Choroid plexus epithelial cell (primary cell): ENCODE results near the gene ARGLU1.
"Not testable (repeated sequence)": the region's sequence is repeated elsewhere in the genome, so short reads cannot be mapped to it uniquely, and the experiment has no call there.

Source experiments
- DNase-seq: peaks from one replicate; pipeline ENCODE4 v3.0.0-alpha.2; 2010; ENCODE audit warnings: low read depth
- H3K4me3 ChIP-seq: 2 replicates; pipeline ENCODE4 v1.5.1; 2011; ENCODE audit warnings: low read depth, mild to moderate bottlenecking, control low read depth, low read length, moderate library complexity
- TF ChIP-seq, protein P1 (sequence below): conservative IDR thresholded peaks from 2 replicates; pipeline ENCODE4 v1.5.1; 2011; ENCODE audit warnings: low read depth, mild to moderate bottlenecking, control low read depth, inconsistent platforms, low read length, moderate library complexity

ARGLU1 gene

DNA sequence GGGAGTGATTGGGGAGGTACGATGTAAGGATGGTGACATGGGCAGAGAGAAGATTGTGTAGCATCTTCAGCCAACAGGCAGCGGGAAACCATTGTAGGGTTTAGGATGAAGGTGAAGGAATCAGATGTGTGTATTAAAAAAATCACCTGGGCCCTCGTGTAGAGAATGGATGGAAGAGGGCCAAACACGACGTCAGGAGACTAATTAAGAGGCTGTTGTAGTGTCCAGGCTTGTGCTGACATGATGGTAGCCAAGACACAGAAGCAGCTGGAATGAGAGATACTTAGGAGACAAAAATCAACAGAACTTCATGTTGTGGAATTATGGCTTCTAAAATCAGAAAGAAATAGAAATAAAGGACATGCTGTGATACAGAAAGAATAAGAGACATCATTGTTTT is 41.2 kb upstream of the ARGLU1 start:
- TF ChIP-seq, protein P1, sequence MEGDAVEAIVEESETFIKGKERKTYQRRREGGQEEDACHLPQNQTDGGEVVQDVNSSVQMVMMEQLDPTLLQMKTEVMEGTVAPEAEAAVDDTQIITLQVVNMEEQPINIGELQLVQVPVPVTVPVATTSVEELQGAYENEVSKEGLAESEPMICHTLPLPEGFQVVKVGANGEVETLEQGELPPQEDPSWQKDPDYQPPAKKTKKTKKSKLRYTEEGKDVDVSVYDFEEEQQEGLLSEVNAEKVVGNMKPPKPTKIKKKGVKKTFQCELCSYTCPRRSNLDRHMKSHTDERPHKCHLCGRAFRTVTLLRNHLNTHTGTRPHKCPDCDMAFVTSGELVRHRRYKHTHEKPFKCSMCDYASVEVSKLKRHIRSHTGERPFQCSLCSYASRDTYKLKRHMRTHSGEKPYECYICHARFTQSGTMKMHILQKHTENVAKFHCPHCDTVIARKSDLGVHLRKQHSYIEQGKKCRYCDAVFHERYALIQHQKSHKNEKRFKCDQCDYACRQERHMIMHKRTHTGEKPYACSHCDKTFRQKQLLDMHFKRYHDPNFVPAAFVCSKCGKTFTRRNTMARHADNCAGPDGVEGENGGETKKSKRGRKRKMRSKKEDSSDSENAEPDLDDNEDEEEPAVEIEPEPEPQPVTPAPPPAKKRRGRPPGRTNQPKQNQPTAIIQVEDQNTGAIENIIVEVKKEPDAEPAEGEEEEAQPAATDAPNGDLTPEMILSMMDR = no peak
- H3K4me3 ChIP-seq = no peak overlapping the region
- DNase-seq = no peak

DNA sequence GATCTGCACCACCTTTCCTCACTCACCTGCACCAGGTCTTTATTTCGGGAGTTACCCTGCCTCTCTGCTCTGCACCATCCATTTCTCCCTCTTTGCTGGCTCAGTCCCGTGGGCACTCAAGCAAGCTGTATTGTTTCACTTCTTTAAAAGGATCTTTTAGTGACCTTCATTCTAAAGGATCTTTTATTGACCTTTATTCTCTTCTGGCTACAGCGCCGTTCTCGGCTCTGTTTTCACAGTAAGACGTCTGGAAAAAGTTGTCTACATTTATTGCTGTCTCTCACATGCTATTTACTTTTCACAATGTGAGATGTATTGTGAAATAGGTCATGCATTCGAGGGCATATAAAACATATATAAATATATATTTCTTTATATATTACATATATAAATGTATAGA is 35.6 kb upstream of the ARGLU1 start:
- H3K4me3 ChIP-seq = no peak overlapping the region
- no peak for DNase-seq
- TF ChIP-seq, protein P1 = no peak

DNA sequence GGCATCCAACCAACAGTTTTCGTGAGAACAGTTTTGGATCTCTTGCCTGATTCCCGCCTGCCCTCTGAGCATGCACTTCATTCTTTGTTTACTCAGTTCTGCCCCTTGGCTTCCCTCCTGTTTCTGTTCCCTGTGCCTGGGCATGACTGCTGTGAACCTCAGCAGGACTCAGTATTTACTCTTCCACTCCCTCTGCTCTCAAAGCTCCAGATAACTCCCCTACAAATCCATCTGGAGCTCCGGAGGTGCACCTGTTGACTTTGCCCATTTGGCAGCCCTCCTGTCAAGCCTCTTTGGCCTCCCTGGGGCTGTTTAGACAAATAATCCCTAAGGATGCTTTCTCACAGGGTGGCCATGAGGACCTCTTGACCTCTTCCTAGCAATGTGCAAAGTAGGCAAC is 34.2 kb upstream of the ARGLU1 start:
- TF ChIP-seq, protein P1 = no peak
- DNase-seq = no peak
- H3K4me3 ChIP-seq = no peak overlapping the region

DNA sequence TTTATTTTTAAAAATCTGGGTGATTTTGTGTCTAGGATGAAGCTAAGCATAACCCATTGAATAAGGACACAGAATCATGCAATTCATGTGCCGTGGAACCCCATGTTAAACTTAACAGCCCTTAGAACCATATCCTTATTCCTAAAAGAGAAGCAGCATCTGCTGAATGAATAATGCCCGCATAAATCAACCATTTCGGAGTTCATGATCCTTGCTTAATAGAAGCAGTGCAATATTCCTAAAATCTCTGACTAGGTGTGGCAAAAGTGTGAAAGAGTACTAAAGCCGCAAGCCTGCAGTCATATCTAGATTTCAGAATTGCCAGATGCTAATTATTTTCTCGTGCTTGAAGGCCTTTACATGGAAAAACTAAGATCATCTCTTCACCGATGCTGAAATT is 33.6 kb upstream of the ARGLU1 start:
- TF ChIP-seq, protein P1 = no peak
- DNase-seq = no peak
- no peak overlapping the region for H3K4me3 ChIP-seq

DNA sequence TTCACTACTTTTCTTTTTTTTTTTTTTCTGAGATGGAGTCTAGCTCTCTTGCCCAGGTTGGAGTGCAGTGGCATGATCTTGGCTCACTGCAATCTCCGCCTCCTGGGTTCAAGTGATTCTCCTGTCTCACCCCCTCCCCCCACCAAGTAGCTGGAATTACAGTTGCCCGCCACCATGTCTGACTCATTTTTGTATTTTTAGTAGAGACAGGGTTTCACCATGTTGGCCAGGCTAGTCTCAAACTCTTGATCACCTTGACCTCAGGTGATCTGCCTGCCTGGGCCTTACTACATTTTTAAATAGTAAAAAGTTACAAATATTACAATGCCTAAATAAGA is 32.8 kb upstream of the ARGLU1 start:
- H3K4me3 ChIP-seq, DNase-seq: not testable (repeated sequence)

DNA sequence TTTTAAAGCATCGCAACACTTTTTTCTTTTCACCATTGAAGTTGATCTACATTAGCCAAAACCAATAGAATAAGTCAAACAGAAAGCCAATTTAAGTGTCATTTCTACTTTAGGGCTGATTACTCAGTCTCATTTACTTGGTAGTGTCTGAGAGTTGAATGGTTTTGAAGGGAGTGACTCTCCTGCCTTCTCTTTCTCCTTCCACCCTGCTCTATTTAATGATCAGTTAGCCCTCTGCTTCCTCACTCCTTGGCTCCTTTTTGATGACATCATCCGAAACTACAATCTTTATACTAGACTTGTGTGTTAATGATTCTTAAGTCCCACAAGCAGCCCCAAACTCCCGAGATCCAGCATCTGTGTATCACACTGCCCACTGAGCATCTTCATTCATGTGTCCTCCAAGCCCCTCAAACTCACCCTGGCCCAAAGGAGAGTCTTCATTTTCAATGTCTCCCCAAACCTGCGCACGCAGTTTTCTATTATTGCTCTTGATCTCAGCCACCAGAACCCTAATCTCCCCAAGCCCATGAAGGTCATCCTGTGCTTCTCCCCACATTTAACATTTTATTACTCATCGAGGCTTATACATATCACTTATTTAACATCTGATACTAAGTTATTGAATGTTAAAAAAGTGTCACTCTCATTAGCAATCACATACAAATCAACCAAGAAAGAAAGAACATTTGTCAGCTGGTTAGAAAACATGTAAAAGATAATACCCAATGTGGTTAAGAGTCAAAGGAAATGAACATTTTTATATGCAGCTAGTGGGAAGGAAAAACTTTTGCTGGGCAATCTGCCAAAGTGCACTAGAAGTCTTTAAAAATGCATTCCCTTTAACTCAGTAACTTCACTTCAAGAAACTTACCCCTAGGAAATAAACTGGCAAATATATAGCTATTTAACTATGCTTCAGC is 32.2 kb upstream of the ARGLU1 start:
- TF ChIP-seq, protein P1 = no peak
- H3K4me3 ChIP-seq = no peak overlapping the region
- DNase-seq = peak; percentile 95

DNA sequence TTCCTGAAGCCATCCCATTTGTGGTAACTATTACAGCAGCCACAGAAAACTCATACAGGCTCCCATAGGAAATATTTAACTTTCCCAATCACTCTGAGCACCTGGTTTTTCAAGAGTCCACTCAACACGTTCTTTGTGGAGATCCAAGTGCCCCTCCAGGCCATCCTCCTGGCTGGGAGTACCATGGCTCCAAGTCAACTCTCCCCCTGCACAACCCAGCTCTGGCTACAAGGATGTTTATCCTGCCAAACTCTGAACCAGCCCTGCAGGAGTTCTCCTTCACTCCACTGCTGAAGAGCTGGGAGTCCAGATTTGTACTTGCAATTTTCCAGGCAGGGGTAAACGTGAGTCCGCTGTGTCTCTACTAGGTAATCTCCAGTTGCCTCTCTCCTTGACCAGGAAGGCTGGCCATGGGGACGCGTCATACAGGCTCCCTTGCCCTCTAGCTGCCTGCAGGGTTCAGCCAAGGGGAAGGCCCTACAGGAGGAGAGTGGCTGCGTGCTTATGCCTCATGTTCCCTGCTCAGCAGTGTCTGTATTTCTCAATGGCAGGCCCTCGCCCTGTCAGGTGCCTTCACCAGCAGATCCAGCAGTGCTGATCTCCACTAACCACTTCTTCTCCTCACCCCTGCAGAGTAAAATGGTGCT is 29.9 kb upstream of the ARGLU1 start:
- TF ChIP-seq, protein P1 = no peak
- no peak overlapping the region for H3K4me3 ChIP-seq
- DNase-seq = no peak
